HG03432 (cell line): ENCODE data around the gene COA8.

Experiments
- ATAC-seq: cut with Tn5 transposase; IDR thresholded peaks from one replicate; pipeline ENCODE4 v1.9.1; 2021; ENCODE audit warnings: mild to moderate bottlenecking, moderate library complexity; ENCODE audit not compliant: unreplicated experiment

Gene COA8

GRCh38 chr14:103547941-103548462 is 14.8 kb upstream of the COA8 start:
- no peak for ATAC-seq

- no peak for ATAC-seq
Measured at GRCh38 chr14:103548463-103549351, 14.1 kb upstream of the COA8 start.

- ATAC-seq = no peak
Measured at GRCh38 chr14:103549361-103550311, 13.1 kb upstream of the COA8 start.

- ATAC-seq = no peak
Measured at GRCh38 chr14:103550451-103551337, 12.1 kb upstream of the COA8 start.

- ATAC-seq = no peak
Measured at GRCh38 chr14:103551338-103551762, 11.4 kb upstream of the COA8 start.

GRCh38 chr14:103552011-103552845 is 10.5 kb upstream of the COA8 start:
- ATAC-seq = no peak

GRCh38 chr14:103552846-103553210 is 9.9 kb upstream of the COA8 start:
- ATAC-seq = no peak

- ATAC-seq = no peak
Measured at GRCh38 chr14:103555559-103556337, 7.0 kb upstream of the COA8 start.

GRCh38 chr14:103556946-103557758 is 5.6 kb upstream of the COA8 start:
- no peak for ATAC-seq

GRCh38 chr14:103558071-103558882 is 4.5 kb upstream of the COA8 start:
- no peak for ATAC-seq

- no peak for ATAC-seq
Measured at GRCh38 chr14:103559766-103560165, 3.0 kb upstream of the COA8 start.

- ATAC-seq = no peak
Measured at GRCh38 chr14:103560691-103561090, 2.1 kb upstream of the COA8 start.

GRCh38 chr14:103561381-103562178 is 1.2 kb upstream of the COA8 start:
- ATAC-seq = peak; percentile 20

GRCh38 chr14:103562179-103562428 is 656 bp upstream of the COA8 start:
- peak; percentile 33 for ATAC-seq

- no peak for ATAC-seq
Measured at GRCh38 chr14:103563226-103563620, 463 bp downstream of the COA8 start.

GRCh38 chr14:103563844-103564505 is 1.2 kb downstream of the COA8 start:
- no peak for ATAC-seq
